K562 (cell line): ENCODE measurements around the gene PGD. TPM values are rescaled to one million over a fixed set of nuclear protein-coding genes. Genes with fewer than 3 reads are reported as not detected.
A peak's percentile ranks its signal among the peaks of the same experiment; 100 is the strongest.

Experiments used
- CBFA2T2 ChIP-seq: fragments of 450-650 bp; conservative IDR thresholded peaks from 2 replicates; pipeline ENCODE4 v1.6.1; 2017; ENCODE audit warnings: mild to moderate bottlenecking
- CHD4 ChIP-seq: fragments of 200-600 bp; sonication (generic); IDR thresholded peaks from 3 replicates; pipeline ENCODE4 v1.6.1; 2012; ENCODE audit warnings: low read depth, mild to moderate bottlenecking, mixed read lengths, low read length, inconsistent platforms; ENCODE audit not compliant: insufficient read depth, insufficient replicate concordance, poor library complexity, severe bottlenecking
- COPS2 ChIP-seq: fragments of 450-650 bp; conservative IDR thresholded peaks from 2 replicates; pipeline ENCODE4 v1.6.1; 2016; ENCODE audit warnings: mild to moderate bottlenecking, moderate library complexity
- EP400 ChIP-seq: fragments of 450-650 bp; IDR thresholded peaks from 2 replicates; pipeline ENCODE4 v1.6.1; 2017; ENCODE audit warnings: antibody characterized with exemption, mild to moderate bottlenecking, moderate library complexity
- HMG20B ChIP-seq: fragments of 250-450 bp; sonication (Bioruptor Pico); IDR thresholded peaks from 2 replicates; pipeline ENCODE4 v1.5.0; 2021; ENCODE audit warnings: mild to moderate bottlenecking
- KLF10 ChIP-seq: fragments of 250-450 bp; sonication (Bioruptor Pico); IDR thresholded peaks from 2 replicates; pipeline ENCODE4 v1.6.1; 2021; ENCODE audit warnings: matching md5 sums
- KLF13 ChIP-seq: fragments of 450-650 bp; IDR thresholded peaks from 2 replicates; pipeline ENCODE4 v1.6.1; 2016; ENCODE audit warnings: missing genetic modification characterization, low read depth, mild to moderate bottlenecking, missing compliant biosample characterization, moderate library complexity, borderline replicate concordance
- NCOA6 ChIP-seq: fragments of 450-650 bp; IDR thresholded peaks from 2 replicates; pipeline ENCODE4 v1.6.1; 2017; ENCODE audit warnings: mild to moderate bottlenecking
- PHF21A ChIP-seq: fragments of 450-650 bp; IDR thresholded peaks from 2 replicates; pipeline ENCODE4 v1.6.1; 2017; ENCODE audit warnings: low read depth, borderline replicate concordance
- PML ChIP-seq: IDR thresholded peaks from 2 replicates; pipeline ENCODE4 v1.6.1; 2012; ENCODE audit warnings: low read length, inconsistent platforms
- POLR2AphosphoS2 ChIP-seq: IDR thresholded peaks from 2 replicates; pipeline ENCODE4 v1.6.1; 2012; ENCODE audit warnings: low read length, improper control_type of control experiment
- TEAD1 ChIP-seq, 2 experiments: fragments of 450-650 bp in 1 of 2; sonication (generic) in 1 of 2; formaldehyde crosslinking; IDR thresholded peaks; 2 replicates each; pipeline versions ENCODE4 v1.4.0 to v1.8.0; 2020 to 2022; ENCODE audit warnings: mild to moderate bottlenecking in 2 of 2, missing genetic modification reagents in 1 of 2
- ZBTB40 ChIP-seq, 2 experiments: fragments of 450-650 bp in 1 of 2; sonication (generic) in 1 of 2; formaldehyde crosslinking in 1 of 2; IDR thresholded peaks; 2 replicates each; pipeline versions ENCODE4 v1.7.1 to v1.9.0; 2016 to 2022; ENCODE audit warnings: inconsistent platforms in 1 of 2, mild to moderate bottlenecking in 1 of 2, missing genetic modification reagents in 1 of 2
- ZHX1 ChIP-seq: fragments of 150-350 bp; conservative IDR thresholded peaks from 2 replicates; pipeline ENCODE4 v1.6.1; 2014; ENCODE audit warnings: low read length
- ZNF232 ChIP-seq: sonication (generic); formaldehyde crosslinking; IDR thresholded peaks from 2 replicates; pipeline ENCODE4 v1.8.0; 2022; ENCODE audit warnings: mild to moderate bottlenecking, missing genetic modification reagents
- ZNF699 ChIP-seq: fragments of 250-450 bp; sonication (Bioruptor Pico); IDR thresholded peaks from 2 replicates; pipeline ENCODE4 v1.8.0; 2021; ENCODE audit warnings: mild to moderate bottlenecking, moderate library complexity; ENCODE audit not compliant: insufficient replicate concordance
- ZNF707 ChIP-seq: fragments of 250-450 bp; sonication (Bioruptor Pico); conservative IDR thresholded peaks from 2 replicates; pipeline ENCODE4 v1.8.0; 2022; ENCODE audit warnings: inconsistent platforms, mild to moderate bottlenecking, moderate library complexity
- polyA plus RNA-seq, 8 experiments: library from polyadenylated mRNA; depleted of rRNA in 4 of 8; stranded (reverse) in 5 of 8; unstranded in 3 of 8; fragments of >200 nt; fragmentation: Nextera tagmentation in 2 of 8; fragmentation: Illumina TruSeq in 1 of 8; extraction: Ambion mirVana in 2 of 8; extraction: Trizol in 1 of 8; gene quantifications; 2 replicates each; pipeline versions ENCODE4 v1.2.1 to v1.2.3, GENCODE V29; 2011 to 2014; ENCODE audit warnings: inconsistent platforms in 1 of 8, missing spikeins in 1 of 8
- total RNA-seq, 7 experiments: library from RNA; depleted of rRNA in 6 of 7; stranded (reverse); fragments of >200 nt in 6 of 7; fragmentation: Illumina TruSeq in 2 of 7; extraction: Trizol in 2 of 7; gene quantifications; 2 replicates each; pipeline versions ENCODE4 v1.2.1 to v1.2.3, GENCODE V29; 2011 to 2021; ENCODE audit warnings: low replicate concordance in 1 of 7

The PGD gene
- total and polyA plus RNA-seq, 9 of the 15 experiments (the other 6 are each of a cell fraction or from before 2014, with no cell fraction given): 177 to 542 (median 270) TPM

DNA sequence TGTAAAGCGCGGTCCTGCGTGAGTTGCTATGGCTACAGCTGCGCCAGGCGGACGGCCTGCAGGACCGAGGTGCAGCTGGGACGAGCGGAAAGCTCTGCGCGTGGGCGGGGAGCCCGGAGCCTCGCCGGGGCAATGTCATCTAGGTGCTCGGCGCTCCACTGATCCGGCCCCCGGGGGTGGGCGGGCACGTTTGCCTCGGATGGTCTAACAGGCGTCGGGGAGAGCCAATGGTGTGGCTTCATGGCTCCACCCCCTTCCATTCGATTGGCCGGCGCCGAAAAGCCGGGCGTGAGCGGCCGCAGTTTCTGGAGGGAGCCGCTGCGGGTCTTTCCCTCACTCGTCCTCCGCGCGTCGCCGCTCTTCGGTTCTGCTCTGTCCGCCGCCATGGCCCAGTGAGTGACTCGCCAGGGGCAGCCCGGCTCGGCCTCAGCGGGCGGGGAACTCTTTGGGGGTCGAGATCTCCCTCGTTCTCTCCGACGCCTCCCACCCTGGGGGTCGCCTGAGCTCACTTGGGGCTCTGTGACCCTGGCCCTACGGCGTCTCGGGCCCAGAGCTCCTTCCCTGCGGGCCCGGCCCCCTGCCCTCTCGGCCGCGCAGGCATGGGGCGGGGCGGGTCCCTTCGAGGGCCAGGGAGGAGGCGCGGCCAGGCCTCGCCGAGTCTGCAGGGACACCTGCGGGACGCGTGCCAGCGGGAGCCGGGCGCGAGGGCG is at the start of gene PGD (continued):
- TF ChIP-seq ZBTB40 (IDR thresholded peaks at IDR 0.05) (no peak), ZBTB40 (CRISPR knock-in tag; IDR thresholded peaks at IDR 0.05) (no peak), ZNF707 (CRISPR knock-in tag) (no peak), POLR2AphosphoS2 (no peak; the same call in 1 of the 2 replicates), PML (peak; percentile 79), ZNF699 (CRISPR knock-in tag) (no peak), KLF13 (tag) (peak; percentile 44; the same call in 1 of the 2 replicates), KLF10 (no peak), COPS2 (no peak), ZNF232 (CRISPR knock-in tag) (no peak), EP400 (peak; percentile 87), HMG20B (CRISPR knock-in tag) (no peak), CHD4 (no peak), CBFA2T2 (no peak; the same call in 1 of the 2 replicates), TEAD1 (CRISPR knock-in tag; IDR thresholded peaks at IDR 0.05) (peak in 1 of 2 experiments; percentile 73; a peak in 1 of 4 replicates), ZHX1 (no peak), PHF21A (peak; percentile 97), NCOA6 (no peak)
